Smooth muscle cell (in vitro differentiated cells): Measurements from ENCODE around the gene ANKRD13C. TPM values are rescaled to one million over a fixed set of nuclear protein-coding genes. Genes with fewer than 3 reads are reported as not detected.

ENCODE experiments used
- DNase-seq: peaks from one replicate; lab custom pipeline; 2025; ENCODE audit not compliant: unreplicated experiment; lab: John Stamatoyannopoulos, UW
- H2AFZ ChIP-seq: fragments of 200-600 bp; sonication (generic); 2 replicates; pipeline ENCODE4 v1.6.0; 2016; ENCODE audit warnings: antibody characterized with exemption, low read depth, mild to moderate bottlenecking
- H3F3A ChIP-seq: fragments of 200-600 bp; sonication (generic); 2 replicates; pipeline ENCODE4 v1.6.0; 2017; ENCODE audit warnings: antibody characterized with exemption, low read depth
- H3K27ac ChIP-seq: fragments of 200-600 bp; sonication (generic); 2 replicates; pipeline ENCODE4 v1.5.1; 2016; ENCODE audit warnings: low read depth, mild to moderate bottlenecking
- H3K27me3 ChIP-seq: fragments of 200-600 bp; sonication (generic); 2 replicates; pipeline ENCODE4 v1.6.1; 2016; ENCODE audit warnings: low read depth, mild to moderate bottlenecking
- H3K36me3 ChIP-seq: fragments of 200-600 bp; sonication (generic); 2 replicates; pipeline ENCODE4 v1.5.1; 2016; ENCODE audit warnings: low read depth
- H3K4me1 ChIP-seq: fragments of 200-600 bp; sonication (generic); 2 replicates; pipeline ENCODE4 v1.5.1; 2016; ENCODE audit warnings: low read depth
- H3K4me2 ChIP-seq: fragments of 200-600 bp; sonication (generic); 2 replicates; pipeline ENCODE4 v1.6.0; 2016; ENCODE audit warnings: mild to moderate bottlenecking
- H3K4me3 ChIP-seq: fragments of 200-600 bp; sonication (generic); 2 replicates; pipeline ENCODE4 v1.5.1; 2016; ENCODE audit warnings: mild to moderate bottlenecking
- H3K79me2 ChIP-seq: fragments of 200-600 bp; sonication (generic); 2 replicates; pipeline ENCODE4 v1.6.0; 2016; ENCODE audit warnings: low read depth, mild to moderate bottlenecking
- H3K9ac ChIP-seq: fragments of 200-600 bp; sonication (generic); 2 replicates; pipeline ENCODE4 v1.6.0; 2016; ENCODE audit warnings: low read depth
- H3K9me3 ChIP-seq: fragments of 200-600 bp; sonication (generic); replicated peaks from 2 replicates; pipeline ENCODE4 v1.5.1; 2016; ENCODE audit warnings: low read depth
- H4K20me1 ChIP-seq: fragments of 200-600 bp; sonication (generic); 2 replicates; pipeline ENCODE4 v1.6.0; 2016; ENCODE audit warnings: low read depth
- CTCF ChIP-seq: fragments of 200-600 bp; sonication (generic); IDR thresholded peaks from 2 replicates; pipeline ENCODE4 v1.5.1; 2017; ENCODE audit warnings: borderline replicate concordance, mild to moderate bottlenecking, antibody characterized with exemption; ENCODE audit not compliant: insufficient read depth, poor library complexity, severe bottlenecking
- WGBS: methylation state at CpG from one replicate; pipeline ENCODE4 v1.1.7; 2016; ENCODE audit warnings: low lambda C conversion rate; 5-methylcytosine and 5-hydroxymethylcytosine counted together
- polyA plus RNA-seq: library from polyadenylated mRNA; unstranded; fragments of >200 nt; fragmentation: Nextera tagmentation; extraction: Ambion mirVana; gene quantifications from 2 replicates; pipeline ENCODE4 v1.2.1, GENCODE V29; 2016
- total RNA-seq: library from RNA; depleted of rRNA; stranded (reverse); fragments of >200 nt; gene quantifications from 2 replicates; pipeline ENCODE4 v1.2.3, GENCODE V29; 2014

The ANKRD13C gene
- total and polyA plus RNA-seq, 2 experiments from 2014 or later = 18.3 to 27.6 TPM

- Histone ChIP-seq H3K79me2 (no peaks in the 10 kb centered on the region), H3K4me2 (no peak overlapping the region), H3K9me3 (no peaks in the 10 kb centered on the region), H3K4me3 (no peak overlapping the region), H3K27me3 (no peaks in the 10 kb centered on the region), H3K36me3 (no peaks in the 10 kb centered on the region), H3K4me1 (no peaks in the 10 kb centered on the region), H3K27ac (no peak overlapping the region), H3K9ac (no peak overlapping the region), H3F3A (no peaks in the 10 kb centered on the region), H4K20me1 (no peaks in the 10 kb centered on the region), H2AFZ (no peak overlapping the region)
- DNase-seq = no peak
- 59% methylated on average over 3 of the region's 3 CpGs for WGBS
- no peak for TF ChIP-seq CTCF
Observed at GRCh38 chr1:70364439-70364838, 9.9 kb upstream of the ANKRD13C start.

- no peak for TF ChIP-seq CTCF
- Histone ChIP-seq H3K9ac (no peak overlapping the region), H3K27me3 (no peaks in the 10 kb centered on the region), H3K27ac (no peak overlapping the region), H3K4me3 (no peak overlapping the region), H3F3A (no peaks in the 10 kb centered on the region), H2AFZ (no peak overlapping the region), H4K20me1 (no peaks in the 10 kb centered on the region), H3K4me2 (no peak overlapping the region), H3K36me3 (no peaks in the 10 kb centered on the region), H3K4me1 (no peaks in the 10 kb centered on the region), H3K9me3 (no peaks in the 10 kb centered on the region), H3K79me2 (no peaks in the 10 kb centered on the region)
- no peak for DNase-seq
- 68% methylated on average over 3 of the region's 3 CpGs for WGBS
Observed at GRCh38 chr1:70361727-70362398, 7.3 kb upstream of the ANKRD13C start.

- Histone ChIP-seq H4K20me1 (no peaks in the 10 kb centered on the region), H3K4me3 (no peak overlapping the region), H3K27ac (no peak overlapping the region), H3K79me2 (no peaks in the 10 kb centered on the region), H3K9me3 (no peaks in the 10 kb centered on the region), H3K36me3 (no peaks in the 10 kb centered on the region), H2AFZ (no peak overlapping the region), H3K4me1 (peaks cover 1% of the 10 kb centered on the region), H3K4me2 (no peak overlapping the region), H3K27me3 (no peaks in the 10 kb centered on the region), H3K9ac (no peak overlapping the region), H3F3A (peaks cover 8% of the 10 kb centered on the region)
- TF ChIP-seq CTCF = no peak
- 89% methylated on average over 5 of the region's 5 CpGs for WGBS
- no peak for DNase-seq
Observed at GRCh38 chr1:70360321-70360720, 5.8 kb upstream of the ANKRD13C start.

- H4K20me1 ChIP-seq = no peaks in the 10 kb centered on the region
- no peak for DNase-seq
- no peaks in the 10 kb centered on the region for H3K79me2 ChIP-seq
- TF ChIP-seq CTCF = no peak
- peaks cover 3% of the 10 kb centered on the region for H3K4me1 ChIP-seq
- H3K9ac ChIP-seq = no peak overlapping the region
- H3K36me3 ChIP-seq = no peaks in the 10 kb centered on the region
- no peak overlapping the region for H2AFZ ChIP-seq
- no peaks in the 10 kb centered on the region for H3K9me3 ChIP-seq
- WGBS = 93% methylated on average over 7 of the region's 7 CpGs
- no peak overlapping the region for H3K27ac ChIP-seq
- peaks cover 8% of the 10 kb centered on the region for H3F3A ChIP-seq
- no peak overlapping the region for H3K4me2 ChIP-seq
- H3K27me3 ChIP-seq = no peaks in the 10 kb centered on the region
- H3K4me3 ChIP-seq = no peak overlapping the region
Observed at GRCh38 chr1:70358921-70359564, 4.5 kb upstream of the ANKRD13C start.
